HepG2 (cell line): ENCODE data around the gene TK2.

Source experiments
- EZH2 ChIP-seq: conservative IDR thresholded peaks from 2 replicates; pipeline ENCODE4 v1.6.1; 2012; ENCODE audit warnings: mild to moderate bottlenecking, low read depth, low read length, moderate library complexity
- HOXA7 ChIP-seq: sonication (generic); formaldehyde crosslinking; IDR thresholded peaks from 2 replicates; pipeline ENCODE4 v1.8.1; 2022; ENCODE audit warnings: mild to moderate bottlenecking, missing genetic modification reagents, moderate library complexity
- MEIS1 ChIP-seq: sonication (generic); formaldehyde crosslinking; IDR thresholded peaks from 2 replicates; pipeline ENCODE4 v1.9.0; 2021; ENCODE audit warnings: mild to moderate bottlenecking, missing genetic modification reagents, moderate library complexity, borderline replicate concordance
- POLR2A ChIP-seq, 2 experiments: IDR thresholded peaks; 2 replicates each; pipeline ENCODE4 v1.6.1; 2011; ENCODE audit warnings: low read depth in 2 of 2, low read length in 2 of 2, mild to moderate bottlenecking in 1 of 2, moderate library complexity in 1 of 2; ENCODE audit not compliant: insufficient read depth in 1 of 2
- ZMAT3 ChIP-seq: sonication (generic); formaldehyde crosslinking; conservative IDR thresholded peaks from 2 replicates; pipeline ENCODE4 v1.7.0; 2021; ENCODE audit warnings: missing genetic modification reagents
- TF ChIP-seq, protein P1 (sequence below): fragments of 450-650 bp; IDR thresholded peaks from 2 replicates; pipeline ENCODE4 v1.6.1; 2017; ENCODE audit warnings: mild to moderate bottlenecking
- TF ChIP-seq, protein P2 (sequence below): sonication (generic); formaldehyde crosslinking; IDR thresholded peaks from 2 replicates; pipeline ENCODE4 v1.5.0; 2020; ENCODE audit warnings: mild to moderate bottlenecking, missing genetic modification reagents, moderate library complexity

DNA sequence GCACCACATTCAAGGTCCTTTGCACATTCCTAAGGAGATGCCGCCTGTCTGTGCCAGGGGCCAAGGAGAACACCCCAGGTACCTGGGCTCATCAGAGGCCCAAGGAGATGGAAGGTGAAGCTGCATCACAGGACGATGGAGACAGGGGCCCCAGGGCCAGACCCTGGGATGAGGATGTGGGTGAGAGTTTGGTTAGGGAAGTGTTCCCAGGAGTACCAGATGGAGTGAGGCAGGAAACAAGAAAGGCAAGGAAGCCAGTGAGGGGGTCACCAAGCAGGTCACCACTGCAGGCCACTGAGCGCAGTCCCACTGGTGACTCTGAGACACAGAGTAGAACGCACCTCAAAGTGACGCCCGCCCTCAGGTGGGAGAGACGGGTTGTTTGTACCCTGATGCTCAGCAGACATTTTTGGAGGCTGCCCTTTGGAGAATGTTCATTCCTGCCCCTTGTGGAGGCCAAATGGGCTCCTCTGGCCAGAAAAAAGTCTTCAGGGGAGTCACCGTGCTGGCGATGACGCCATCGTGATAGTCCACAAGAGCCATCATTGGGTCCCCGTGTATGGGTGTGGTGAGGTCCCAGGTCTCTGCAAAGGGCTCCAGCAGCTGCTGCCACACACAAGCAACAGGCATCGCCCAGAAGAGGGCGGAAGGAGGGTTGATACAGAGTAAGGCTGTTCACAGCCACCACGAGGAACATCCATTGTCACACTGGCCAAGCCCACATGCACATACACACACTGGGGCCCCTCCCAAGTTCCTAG is 65.3 kb downstream of the TK2 start:
- no peak for TF ChIP-seq POLR2A (IDR thresholded peaks at IDR 0.05; ENCODE audit: insufficient read depth in 1 of 2, low read depth in 2 of 2, low read length in 2 of 2)
- no peak for TF ChIP-seq HOXA7
- TF ChIP-seq, protein P1, sequence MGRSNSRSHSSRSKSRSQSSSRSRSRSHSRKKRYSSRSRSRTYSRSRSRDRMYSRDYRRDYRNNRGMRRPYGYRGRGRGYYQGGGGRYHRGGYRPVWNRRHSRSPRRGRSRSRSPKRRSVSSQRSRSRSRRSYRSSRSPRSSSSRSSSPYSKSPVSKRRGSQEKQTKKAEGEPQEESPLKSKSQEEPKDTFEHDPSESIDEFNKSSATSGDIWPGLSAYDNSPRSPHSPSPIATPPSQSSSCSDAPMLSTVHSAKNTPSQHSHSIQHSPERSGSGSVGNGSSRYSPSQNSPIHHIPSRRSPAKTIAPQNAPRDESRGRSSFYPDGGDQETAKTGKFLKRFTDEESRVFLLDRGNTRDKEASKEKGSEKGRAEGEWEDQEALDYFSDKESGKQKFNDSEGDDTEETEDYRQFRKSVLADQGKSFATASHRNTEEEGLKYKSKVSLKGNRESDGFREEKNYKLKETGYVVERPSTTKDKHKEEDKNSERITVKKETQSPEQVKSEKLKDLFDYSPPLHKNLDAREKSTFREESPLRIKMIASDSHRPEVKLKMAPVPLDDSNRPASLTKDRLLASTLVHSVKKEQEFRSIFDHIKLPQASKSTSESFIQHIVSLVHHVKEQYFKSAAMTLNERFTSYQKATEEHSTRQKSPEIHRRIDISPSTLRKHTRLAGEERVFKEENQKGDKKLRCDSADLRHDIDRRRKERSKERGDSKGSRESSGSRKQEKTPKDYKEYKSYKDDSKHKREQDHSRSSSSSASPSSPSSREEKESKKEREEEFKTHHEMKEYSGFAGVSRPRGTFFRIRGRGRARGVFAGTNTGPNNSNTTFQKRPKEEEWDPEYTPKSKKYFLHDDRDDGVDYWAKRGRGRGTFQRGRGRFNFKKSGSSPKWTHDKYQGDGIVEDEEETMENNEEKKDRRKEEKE: no peak
- TF ChIP-seq ZMAT3 (CRISPR knock-in tag): no peak
- TF ChIP-seq MEIS1 (CRISPR knock-in tag): no peak
- TF ChIP-seq, protein P2, sequence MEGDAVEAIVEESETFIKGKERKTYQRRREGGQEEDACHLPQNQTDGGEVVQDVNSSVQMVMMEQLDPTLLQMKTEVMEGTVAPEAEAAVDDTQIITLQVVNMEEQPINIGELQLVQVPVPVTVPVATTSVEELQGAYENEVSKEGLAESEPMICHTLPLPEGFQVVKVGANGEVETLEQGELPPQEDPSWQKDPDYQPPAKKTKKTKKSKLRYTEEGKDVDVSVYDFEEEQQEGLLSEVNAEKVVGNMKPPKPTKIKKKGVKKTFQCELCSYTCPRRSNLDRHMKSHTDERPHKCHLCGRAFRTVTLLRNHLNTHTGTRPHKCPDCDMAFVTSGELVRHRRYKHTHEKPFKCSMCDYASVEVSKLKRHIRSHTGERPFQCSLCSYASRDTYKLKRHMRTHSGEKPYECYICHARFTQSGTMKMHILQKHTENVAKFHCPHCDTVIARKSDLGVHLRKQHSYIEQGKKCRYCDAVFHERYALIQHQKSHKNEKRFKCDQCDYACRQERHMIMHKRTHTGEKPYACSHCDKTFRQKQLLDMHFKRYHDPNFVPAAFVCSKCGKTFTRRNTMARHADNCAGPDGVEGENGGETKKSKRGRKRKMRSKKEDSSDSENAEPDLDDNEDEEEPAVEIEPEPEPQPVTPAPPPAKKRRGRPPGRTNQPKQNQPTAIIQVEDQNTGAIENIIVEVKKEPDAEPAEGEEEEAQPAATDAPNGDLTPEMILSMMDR (CRISPR knock-in tag): peak; percentile 63
- TF ChIP-seq EZH2: no peak
